Lung (tissue), 12 donors: ENCODE results near the gene ANKMY2. TPM values are rescaled to one million over a fixed set of nuclear protein-coding genes. Genes with fewer than 3 reads are reported as not detected.

Source experiments
- ATAC-seq: fragments of 200-7000 bp; cut with Tn5 transposase; one replicate; pipeline ENCODE4 v1.9.1; 2020; ENCODE audit warnings: moderate number of reproducible peaks; ENCODE audit not compliant: insufficient read depth, low FRiP score
- DNase-seq, 3 donors: peaks; one replicate each; pipeline ENCODE4 v3.0.0-alpha.2; 2013 to 2017
- H3K27ac ChIP-seq, 2 donors: one replicate each; pipeline ENCODE4 v1.5.1; 2013; ENCODE audit warnings: mild to moderate bottlenecking in 2 of 2, moderate library complexity in 2 of 2, control low read depth in 1 of 2, inconsistent platforms in 1 of 2, low read depth in 1 of 2, low read length in 1 of 2
- H3K27me3 ChIP-seq, 3 donors: one replicate each; pipeline ENCODE4 v1.5.1; 2013; ENCODE audit warnings: low read length in 2 of 3; ENCODE audit not compliant: control insufficient read depth in 3 of 3, insufficient read depth in 3 of 3
- H3K36me3 ChIP-seq, 4 donors: one replicate each; pipeline ENCODE4 v1.5.1; 2013; ENCODE audit warnings: low read length in 4 of 4, mild to moderate bottlenecking in 1 of 4, moderate library complexity in 1 of 4; ENCODE audit not compliant: control insufficient read depth in 4 of 4, insufficient read depth in 4 of 4
- H3K4me1 ChIP-seq, 5 donors: one replicate each; pipeline ENCODE4 v1.5.1; 2013; ENCODE audit warnings: low read length in 5 of 5, mild to moderate bottlenecking in 2 of 5, moderate library complexity in 1 of 5; ENCODE audit not compliant: control insufficient read depth in 5 of 5, insufficient read depth in 5 of 5
- H3K4me3 ChIP-seq: one replicate; pipeline ENCODE4 v1.5.1; 2013; ENCODE audit warnings: mild to moderate bottlenecking, control low read depth, moderate library complexity
- H3K9ac ChIP-seq, 2 donors: one replicate each; pipeline ENCODE4 v1.5.1; 2013; ENCODE audit warnings: low read length in 2 of 2, control low read depth in 1 of 2; ENCODE audit not compliant: insufficient read depth in 1 of 2
- H3K9me3 ChIP-seq, 4 donors: one replicate each; pipeline ENCODE4 v1.5.1; 2013; ENCODE audit warnings: low read length in 3 of 4, mild to moderate bottlenecking in 1 of 4, moderate library complexity in 1 of 4; ENCODE audit not compliant: control insufficient read depth in 4 of 4, insufficient read depth in 3 of 4
- WGBS, 2 donors: extraction: QIAGEN DNeasy Blood & Tissue Kit; methylation state at CpG; one replicate each; pipeline ENCODE4 v1.1.7; 2013; 5-methylcytosine and 5-hydroxymethylcytosine counted together
- polyA plus RNA-seq, 2 donors: library from polyadenylated mRNA; stranded (reverse); fragments of 200-250 nt; gene quantifications; one replicate each; pipeline ENCODE4 v1.2.1, GENCODE V29; 2013
- total RNA-seq, 2 donors: library from RNA; depleted of rRNA in 1 of 2; stranded (reverse); fragments of >200 nt in 1 of 2; gene quantifications; one replicate each; pipeline ENCODE4 v1.2.1, GENCODE V29; 2014 to 2021
- TF ChIP-seq, protein P1 (sequence below): IDR thresholded peaks from 2 replicates; pipeline ENCODE4 v1.5.1; 2012; ENCODE audit warnings: mild to moderate bottlenecking; ENCODE audit errors: control extremely low read depth, extremely low read depth
- donor health status: control.
- donor health status: control.
- donor health status: Bipolar disorder and iron deficiency.
- donor health status: healthy.
- donor health status: DM: yes; HTN: yes; CAD: no.

ANKMY2 gene
- total and polyA plus RNA-seq, 4 donors = 4.9 to 26.2 (median 9.7) TPM

DNA sequence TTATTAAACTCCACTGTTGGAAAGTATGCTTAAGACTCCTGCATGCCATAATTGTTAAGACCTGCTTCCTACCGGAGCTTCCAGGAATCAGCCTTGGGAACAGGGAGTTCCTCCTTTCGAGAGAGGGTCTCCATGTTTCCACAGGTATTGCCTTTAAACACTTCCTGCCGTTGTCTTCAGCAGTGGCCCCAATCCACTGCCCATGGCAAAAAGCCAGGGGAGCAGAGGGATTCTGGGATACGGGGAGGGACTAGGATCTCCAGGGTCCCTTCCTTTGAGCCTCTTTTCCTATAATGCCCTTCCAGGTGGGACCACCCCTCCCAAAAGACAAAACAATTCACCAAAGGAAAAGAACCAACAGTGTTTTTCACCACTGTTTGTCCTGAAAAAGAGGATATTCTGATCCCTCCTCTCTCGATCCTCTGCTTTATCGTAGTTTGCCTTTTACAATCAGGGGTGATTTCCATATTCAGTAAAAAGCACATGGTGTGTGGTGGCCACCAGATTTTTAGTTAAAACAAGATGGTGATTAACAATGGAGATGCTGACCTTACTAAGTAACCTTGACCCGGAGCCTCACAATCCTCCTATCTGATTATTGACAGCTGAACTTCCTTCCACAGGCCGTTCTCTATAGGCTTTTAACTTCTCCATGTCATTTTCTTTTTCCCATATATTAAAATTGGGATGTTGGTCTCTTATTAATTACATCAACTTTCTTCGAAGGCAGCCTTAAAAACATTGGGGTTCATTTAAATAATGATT, 82.9 kb downstream of the ANKMY2 start:
- no peak overlapping the region for H3K27ac ChIP-seq
- 81 to 88% methylated on average over 9 of the region's 9 CpGs for WGBS, 2 donors
- no peak overlapping the region for H3K4me3 ChIP-seq
- H3K36me3 ChIP-seq = no peaks in the 10 kb centered on the region
- peaks cover 0 to 9% (median 0%) of the 10 kb centered on the region in 5 donors for H3K4me1 ChIP-seq
- H3K9me3 ChIP-seq = no peaks in the 10 kb centered on the region
- no peaks in the 10 kb centered on the region for H3K27me3 ChIP-seq
- TF ChIP-seq, protein P1, sequence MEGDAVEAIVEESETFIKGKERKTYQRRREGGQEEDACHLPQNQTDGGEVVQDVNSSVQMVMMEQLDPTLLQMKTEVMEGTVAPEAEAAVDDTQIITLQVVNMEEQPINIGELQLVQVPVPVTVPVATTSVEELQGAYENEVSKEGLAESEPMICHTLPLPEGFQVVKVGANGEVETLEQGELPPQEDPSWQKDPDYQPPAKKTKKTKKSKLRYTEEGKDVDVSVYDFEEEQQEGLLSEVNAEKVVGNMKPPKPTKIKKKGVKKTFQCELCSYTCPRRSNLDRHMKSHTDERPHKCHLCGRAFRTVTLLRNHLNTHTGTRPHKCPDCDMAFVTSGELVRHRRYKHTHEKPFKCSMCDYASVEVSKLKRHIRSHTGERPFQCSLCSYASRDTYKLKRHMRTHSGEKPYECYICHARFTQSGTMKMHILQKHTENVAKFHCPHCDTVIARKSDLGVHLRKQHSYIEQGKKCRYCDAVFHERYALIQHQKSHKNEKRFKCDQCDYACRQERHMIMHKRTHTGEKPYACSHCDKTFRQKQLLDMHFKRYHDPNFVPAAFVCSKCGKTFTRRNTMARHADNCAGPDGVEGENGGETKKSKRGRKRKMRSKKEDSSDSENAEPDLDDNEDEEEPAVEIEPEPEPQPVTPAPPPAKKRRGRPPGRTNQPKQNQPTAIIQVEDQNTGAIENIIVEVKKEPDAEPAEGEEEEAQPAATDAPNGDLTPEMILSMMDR = no peak
- ATAC-seq (no peak), DNase-seq (no peak)
- H3K9ac ChIP-seq = no peak overlapping the region

DNA sequence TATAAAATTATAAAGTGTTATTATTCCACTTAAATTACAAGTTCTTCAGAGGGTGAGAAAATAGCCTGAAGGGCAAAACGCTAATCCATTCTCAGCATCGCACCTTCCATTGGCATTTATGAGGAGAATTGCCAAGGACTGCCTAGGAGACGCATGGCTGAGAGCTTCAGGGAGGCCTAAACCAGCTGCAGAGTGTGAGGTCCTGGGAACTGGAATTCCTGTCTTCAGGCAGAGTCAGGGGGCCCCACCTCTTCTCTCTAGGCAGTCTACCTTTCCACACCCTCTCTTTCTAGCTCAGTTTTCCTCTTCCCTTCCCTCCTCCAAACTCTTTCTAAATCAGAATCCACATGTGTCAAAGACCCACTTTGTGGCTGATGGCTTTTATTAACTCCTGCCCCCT, 83.6 kb downstream of the ANKMY2 start:
- ATAC-seq (no peak), DNase-seq (no peak)
- Histone ChIP-seq H3K4me1 (peaks cover 0 to 9% (median 0%) of the 10 kb centered on the region in 5 donors), H3K9me3 (no peaks in the 10 kb centered on the region), H3K9ac (no peak overlapping the region), H3K36me3 (no peaks in the 10 kb centered on the region), H3K4me3 (no peak overlapping the region), H3K27me3 (no peaks in the 10 kb centered on the region), H3K27ac (no peak overlapping the region)
- TF ChIP-seq, protein P1 = no peak
- 92 to 95% methylated on average over 3 of the region's 3 CpGs for WGBS, 2 donors

DNA sequence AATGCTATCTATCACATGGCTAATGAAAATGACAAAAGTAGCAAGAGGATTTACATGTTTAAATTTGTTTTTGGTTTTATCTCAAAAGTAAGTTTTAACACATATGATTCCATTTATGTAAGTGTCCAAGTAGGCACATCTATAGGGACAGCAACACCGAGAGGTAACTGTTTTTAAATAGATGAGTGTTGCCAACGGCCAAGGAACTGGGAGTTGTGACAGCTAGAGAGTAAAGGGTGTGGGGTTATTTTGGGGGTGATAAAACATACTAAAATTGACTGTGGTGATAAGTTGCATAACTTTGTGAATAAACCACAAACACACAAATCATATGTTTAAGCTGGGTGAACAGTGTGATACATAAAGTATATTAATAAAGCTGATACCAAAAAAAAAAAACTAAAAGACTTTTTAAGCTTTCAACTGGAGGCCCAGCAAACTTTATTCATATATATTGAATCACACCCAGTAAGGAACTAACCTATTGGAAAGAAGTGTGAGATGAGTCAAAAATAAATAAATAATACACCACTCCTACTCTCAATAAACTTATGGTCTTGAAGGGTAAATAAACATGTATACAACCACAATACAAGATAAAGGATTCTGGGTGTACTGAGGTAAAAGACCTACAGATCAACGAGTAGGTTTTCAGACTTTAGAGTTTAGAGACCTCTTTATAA, 85.9 kb downstream of the ANKMY2 start:
- Histone ChIP-seq H3K9me3 (no peaks in the 10 kb centered on the region), H3K9ac (no peak overlapping the region), H3K4me1 (peaks cover 0 to 8% (median 0%) of the 10 kb centered on the region in 5 donors), H3K4me3 (no peak overlapping the region), H3K27ac (no peak overlapping the region), H3K27me3 (no peaks in the 10 kb centered on the region), H3K36me3 (no peaks in the 10 kb centered on the region)
- ATAC-seq = no peak
- WGBS, 2 donors = 69 to 72% methylated on average over 3 of the region's 3 CpGs
- no peak for DNase-seq
- TF ChIP-seq, protein P1 = no peak
